Testis (tissue), 2 donors: ENCODE measurements around the gene DNAJC3.

Experiments
- POLR2A ChIP-seq: fragments of 450-650 bp; IDR thresholded peaks from one replicate; pipeline ENCODE4 v1.6.1; 2017; ENCODE audit warnings: antibody characterized with exemption, mild to moderate bottlenecking, moderate library complexity
- TF ChIP-seq, protein P1 (sequence below), 3 experiments: fragments of 450-650 bp in 2 of 3; fragments of 200-600 bp in 1 of 3; sonication (generic) in 1 of 3; IDR thresholded peaks; one replicate each; pipeline ENCODE4 v1.5.1; 2016 to 2019; ENCODE audit warnings: antibody characterized with exemption in 3 of 3, mild to moderate bottlenecking in 2 of 3, moderate library complexity in 1 of 3

DNA sequence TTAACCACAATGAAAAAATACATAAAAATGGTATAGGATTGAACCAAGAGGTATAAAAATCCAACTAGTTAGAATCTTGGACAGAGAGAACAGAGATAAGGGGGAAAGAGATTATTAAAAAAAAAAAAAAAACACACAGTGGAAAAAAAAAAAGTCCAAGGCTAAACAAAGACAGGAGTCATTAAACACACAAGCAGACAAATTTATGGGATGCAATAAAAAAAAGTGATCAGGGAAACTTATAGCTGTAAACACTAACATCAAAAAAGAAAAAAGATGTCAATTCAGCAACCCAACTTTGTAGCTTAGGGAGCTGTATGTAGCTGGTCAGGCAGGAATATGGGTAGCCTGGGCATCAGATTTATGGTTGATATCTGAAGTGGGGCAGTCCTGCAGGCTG, 129.0 kb downstream of the DNAJC3 start:
- TF ChIP-seq, protein P1, sequence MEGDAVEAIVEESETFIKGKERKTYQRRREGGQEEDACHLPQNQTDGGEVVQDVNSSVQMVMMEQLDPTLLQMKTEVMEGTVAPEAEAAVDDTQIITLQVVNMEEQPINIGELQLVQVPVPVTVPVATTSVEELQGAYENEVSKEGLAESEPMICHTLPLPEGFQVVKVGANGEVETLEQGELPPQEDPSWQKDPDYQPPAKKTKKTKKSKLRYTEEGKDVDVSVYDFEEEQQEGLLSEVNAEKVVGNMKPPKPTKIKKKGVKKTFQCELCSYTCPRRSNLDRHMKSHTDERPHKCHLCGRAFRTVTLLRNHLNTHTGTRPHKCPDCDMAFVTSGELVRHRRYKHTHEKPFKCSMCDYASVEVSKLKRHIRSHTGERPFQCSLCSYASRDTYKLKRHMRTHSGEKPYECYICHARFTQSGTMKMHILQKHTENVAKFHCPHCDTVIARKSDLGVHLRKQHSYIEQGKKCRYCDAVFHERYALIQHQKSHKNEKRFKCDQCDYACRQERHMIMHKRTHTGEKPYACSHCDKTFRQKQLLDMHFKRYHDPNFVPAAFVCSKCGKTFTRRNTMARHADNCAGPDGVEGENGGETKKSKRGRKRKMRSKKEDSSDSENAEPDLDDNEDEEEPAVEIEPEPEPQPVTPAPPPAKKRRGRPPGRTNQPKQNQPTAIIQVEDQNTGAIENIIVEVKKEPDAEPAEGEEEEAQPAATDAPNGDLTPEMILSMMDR (IDR thresholded peaks at IDR 0.05) = no peak
- TF ChIP-seq POLR2A = no peak
